Mesenchymal stem cell (in vitro differentiated cells and primary cell): ENCODE data around the gene DTNB.
"Not testable (repeated sequence)": the region's sequence is repeated elsewhere in the genome, so short reads cannot be mapped to it uniquely, and the experiment has no call there.

Experiments used
- DNase-seq: peaks from one replicate; pipeline ENCODE4 v3.0.0-alpha.2; 2013
- H2AFZ ChIP-seq: one replicate; pipeline ENCODE4 v1.6.1; 2013; ENCODE audit warnings: low read depth, mild to moderate bottlenecking, control low read depth, inconsistent platforms, low read length, moderate library complexity
- H2AK5ac ChIP-seq: 2 replicates; pipeline ENCODE4 v1.6.1; 2013; ENCODE audit warnings: low read length, moderate library complexity, mild to moderate bottlenecking, inconsistent platforms; ENCODE audit not compliant: severe bottlenecking
- H2BK120ac ChIP-seq: one replicate; pipeline ENCODE4 v1.6.1; 2013; ENCODE audit warnings: low read depth, mild to moderate bottlenecking, inconsistent platforms, low read length, moderate library complexity
- H2BK12ac ChIP-seq, 2 experiments: one replicate each; pipeline ENCODE4 v1.6.1; 2013; ENCODE audit warnings: inconsistent platforms in 2 of 2, low read length in 2 of 2, mild to moderate bottlenecking in 2 of 2, moderate library complexity in 2 of 2, control low read depth in 1 of 2
- H2BK15ac ChIP-seq: one replicate; pipeline ENCODE4 v1.6.1; 2013; ENCODE audit warnings: mild to moderate bottlenecking, low read depth, inconsistent platforms; ENCODE audit not compliant: poor library complexity, severe bottlenecking
- H2BK5ac ChIP-seq: 2 replicates; pipeline ENCODE4 v1.6.1; 2013; ENCODE audit warnings: low read depth, mild to moderate bottlenecking, low read length, control low read depth, inconsistent platforms; ENCODE audit not compliant: poor library complexity, severe bottlenecking
- H3K14ac ChIP-seq, 2 experiments: one replicate each; pipeline ENCODE4 v1.6.1; 2013; ENCODE audit warnings: inconsistent platforms in 2 of 2, low read length in 2 of 2, control low read depth in 1 of 2, mild to moderate bottlenecking in 1 of 2, moderate library complexity in 1 of 2
- H3K18ac ChIP-seq, 2 experiments: one replicate each; pipeline ENCODE4 v1.6.1; 2013; ENCODE audit warnings: inconsistent platforms in 2 of 2, low read length in 2 of 2, control low read depth in 1 of 2, low read depth in 1 of 2, mild to moderate bottlenecking in 1 of 2
- H3K23ac ChIP-seq, 2 experiments: one replicate each; pipeline ENCODE4 v1.6.1; 2013; ENCODE audit warnings: inconsistent platforms in 2 of 2, low read length in 2 of 2, mild to moderate bottlenecking in 2 of 2, moderate library complexity in 2 of 2, control low read depth in 1 of 2
- H3K27ac ChIP-seq: 2 replicates; pipeline ENCODE4 v1.5.1; 2013; ENCODE audit warnings: mild to moderate bottlenecking, moderate library complexity, low read length, control low read depth, inconsistent platforms; ENCODE audit not compliant: poor library complexity, severe bottlenecking
- H3K27me3 ChIP-seq, 2 experiments: 2 replicates each; pipeline versions ENCODE4 v1.6.1 to v1.7.0; 2013; ENCODE audit warnings: low read length in 2 of 2, mild to moderate bottlenecking in 2 of 2, moderate library complexity in 2 of 2, control low read depth in 1 of 2, inconsistent platforms in 1 of 2; ENCODE audit not compliant: control insufficient read depth in 1 of 2, insufficient read depth in 1 of 2
- H3K36me3 ChIP-seq, 2 experiments: 2 replicates each; pipeline versions ENCODE4 v1.6.1 to v1.7.0; 2013; ENCODE audit warnings: low read length in 2 of 2, control low read depth in 1 of 2, inconsistent platforms in 1 of 2, low read depth in 1 of 2, mild to moderate bottlenecking in 1 of 2; ENCODE audit not compliant: insufficient read depth in 2 of 2, control insufficient read depth in 1 of 2
- H3K4ac ChIP-seq, 2 experiments: one replicate each; pipeline ENCODE4 v1.6.1; 2013; ENCODE audit warnings: inconsistent platforms in 2 of 2, low read length in 2 of 2, mild to moderate bottlenecking in 2 of 2, moderate library complexity in 2 of 2, control low read depth in 1 of 2, low read depth in 1 of 2
- H3K4me1 ChIP-seq: 2 replicates; pipeline ENCODE4 v1.6.1; 2013; ENCODE audit warnings: low read depth, low read length, control low read depth; ENCODE audit not compliant: control insufficient read depth, insufficient read depth
- H3K4me2 ChIP-seq: 2 replicates; pipeline ENCODE4 v1.6.1; 2013; ENCODE audit warnings: low read length, mild to moderate bottlenecking, inconsistent platforms; ENCODE audit not compliant: poor library complexity, severe bottlenecking
- H3K4me3 ChIP-seq, 2 experiments: 2 replicates each; pipeline versions ENCODE4 v1.5.1 to v1.7.0; 2013; ENCODE audit warnings: low read length in 2 of 2, mild to moderate bottlenecking in 2 of 2, control low read depth in 1 of 2, low read depth in 1 of 2; ENCODE audit not compliant: insufficient read depth in 1 of 2
- H3K79me1 ChIP-seq: replicated peaks from 2 replicates; pipeline ENCODE4 v1.6.1; 2013; ENCODE audit warnings: mild to moderate bottlenecking, control low read depth, low read length, inconsistent platforms; ENCODE audit not compliant: poor library complexity, severe bottlenecking
- H3K9ac ChIP-seq: 2 replicates; pipeline ENCODE4 v1.7.0; 2013; ENCODE audit warnings: mild to moderate bottlenecking, low read length, moderate library complexity
- H3K9me3 ChIP-seq: 2 replicates; pipeline ENCODE4 v1.7.0; 2013; ENCODE audit warnings: mild to moderate bottlenecking, low read length; ENCODE audit not compliant: control insufficient read depth
- H4K8ac ChIP-seq: one replicate; pipeline ENCODE4 v1.6.1; 2013; ENCODE audit warnings: inconsistent platforms, mild to moderate bottlenecking, low read length, moderate library complexity
- H4K91ac ChIP-seq: one replicate; pipeline ENCODE4 v1.6.1; 2013; ENCODE audit warnings: mild to moderate bottlenecking, low read length, inconsistent platforms
- WGBS: methylation state at CpG from one replicate; pipeline ENCODE4 v1.1.7; 2013; ENCODE audit warnings: mixed read lengths; 5-methylcytosine and 5-hydroxymethylcytosine counted together

Gene DTNB

GRCh38 chr2:25409468-25409867 is 263.9 kb downstream of the DTNB start:
- Histone ChIP-seq H4K8ac (no peak overlapping the region), H2AK5ac (no peak overlapping the region), H3K9ac (no peak overlapping the region), H2BK12ac (no peak overlapping the region), H3K23ac (no peak overlapping the region), H3K27me3 (peaks cover 0 to 13% of the 10 kb centered on the region in 2 experiments), H2BK15ac (no peak overlapping the region), H3K18ac (no peak overlapping the region), H2BK5ac (no peak overlapping the region), H3K4ac (no peak overlapping the region), H2AFZ (no peak overlapping the region), H2BK120ac (no peak overlapping the region), H3K4me3 (no peak overlapping the region), H3K27ac (no peak overlapping the region), H3K36me3 (no peaks in the 10 kb centered on the region), H3K79me1 (no peaks in the 10 kb centered on the region), H3K4me2 (no peak overlapping the region), H3K9me3 (no peaks in the 10 kb centered on the region), H3K14ac (no peak overlapping the region), H4K91ac (no peak overlapping the region), H3K4me1 (no peaks in the 10 kb centered on the region)
- DNase-seq = no peak
- WGBS = 93% methylated on average over 3 of the region's 3 CpGs

- Histone ChIP-seq H3K4ac (no peak overlapping the region), H3K23ac (no peak overlapping the region), H4K8ac (no peak overlapping the region), H3K9me3 (no peaks in the 10 kb centered on the region), H3K14ac (no peak overlapping the region), H2BK5ac (no peak overlapping the region), H2BK12ac (no peak overlapping the region), H3K79me1 (no peaks in the 10 kb centered on the region), H3K4me1 (no peaks in the 10 kb centered on the region), H3K27me3 (peaks cover 0 to 13% of the 10 kb centered on the region in 2 experiments), H2BK15ac (no peak overlapping the region), H3K4me3 (no peak overlapping the region), H3K18ac (no peak overlapping the region), H4K91ac (no peak overlapping the region), H3K4me2 (no peak overlapping the region), H2AK5ac (no peak overlapping the region), H2AFZ (no peak overlapping the region), H3K36me3 (no peaks in the 10 kb centered on the region), H3K9ac (no peak overlapping the region), H3K27ac (no peak overlapping the region), H2BK120ac (no peak overlapping the region)
- no peak for DNase-seq
- 97% methylated on average over 1 of the region's 1 CpG for WGBS
Measured at GRCh38 chr2:25409044-25409443, 264.3 kb downstream of the DTNB start.

- Histone ChIP-seq H3K4me2 (no peak overlapping the region), H3K27ac (no peak overlapping the region), H3K79me1 (no peaks in the 10 kb centered on the region), H3K4me3 (no peak overlapping the region), H3K9me3 (no peaks in the 10 kb centered on the region), H3K23ac (no peak overlapping the region), H4K8ac (no peak overlapping the region), H2BK5ac (no peak overlapping the region), H3K14ac (no peak overlapping the region), H3K36me3 (no peaks in the 10 kb centered on the region), H3K4ac (no peak overlapping the region), H3K27me3 (peaks cover 0 to 13% of the 10 kb centered on the region in 2 experiments), H2AK5ac (no peak overlapping the region), H2BK12ac (no peak overlapping the region), H2BK15ac (no peak overlapping the region), H3K9ac (no peak overlapping the region), H3K4me1 (no peaks in the 10 kb centered on the region), H2BK120ac (no peak overlapping the region), H3K18ac (no peak overlapping the region), H2AFZ (no peak overlapping the region), H4K91ac (no peak overlapping the region)
- WGBS = 95% methylated on average over 9 of the region's 9 CpGs
- no peak for DNase-seq
Measured at GRCh38 chr2:25405611-25406295, 267.6 kb downstream of the DTNB start.

GRCh38 chr2:25403120-25403760 is 270.1 kb downstream of the DTNB start:
- not testable (repeated sequence) for H2BK120ac ChIP-seq, H3K27ac ChIP-seq, H3K18ac ChIP-seq, H3K9ac ChIP-seq, H3K9me3 ChIP-seq, DNase-seq, H3K79me1 ChIP-seq, H2BK12ac ChIP-seq, H2AK5ac ChIP-seq, H3K23ac ChIP-seq, H3K14ac ChIP-seq, H3K27me3 ChIP-seq, H4K91ac ChIP-seq, H3K36me3 ChIP-seq, H2BK5ac ChIP-seq, H4K8ac ChIP-seq, H3K4me2 ChIP-seq, H2AFZ ChIP-seq, H3K4me3 ChIP-seq, H3K4ac ChIP-seq, H3K4me1 ChIP-seq, H2BK15ac ChIP-seq
- 96% methylated on average over 12 of the region's 13 CpGs for WGBS
